ENCODE data around the gene GSTO2.
A peak's percentile ranks its signal among the peaks of the same experiment; 100 is the strongest.

Gene GSTO2

GRCh38 chr10:104327745-104328645 is 59.0 kb downstream of the GSTO2 start:
- no peak for DNase-seq

- DNase-seq, result no peak
These were observed 59.6 kb downstream of the GSTO2 start for GRCh38 chr10:104328646-104328895.

GRCh38 chr10:104328896-104329710 is 60.1 kb downstream of the GSTO2 start:
- peak; percentile 75 to 86 for DNase-seq

- no peak for DNase-seq
These were observed 60.8 kb downstream of the GSTO2 start for GRCh38 chr10:104329735-104330134.

- no peak for DNase-seq
These were observed 61.5 kb downstream of the GSTO2 start for GRCh38 chr10:104330168-104331110.

GRCh38 chr10:104331208-104331838 is 62.3 kb downstream of the GSTO2 start:
- no peak for DNase-seq

- DNase-seq, result no peak
These were observed 63.5 kb downstream of the GSTO2 start for GRCh38 chr10:104332243-104333031.

GRCh38 chr10:104333032-104333727 is 64.2 kb downstream of the GSTO2 start:
- DNase-seq, result peak; percentile 76 to 86

GRCh38 chr10:104333728-104334373 is 64.9 kb downstream of the GSTO2 start:
- no peak for DNase-seq

GRCh38 chr10:104334561-104334960 is 65.6 kb downstream of the GSTO2 start:
- no peak for DNase-seq

GRCh38 chr10:104334965-104335650 is 66.1 kb downstream of the GSTO2 start:
- DNase-seq, result no peak

- no peak for DNase-seq
These were observed 68.0 kb downstream of the GSTO2 start for GRCh38 chr10:104336821-104337467.

GRCh38 chr10:104337521-104337984 is 68.6 kb downstream of the GSTO2 start:
- DNase-seq, result peak in 1 of 2 donors; percentile 66

- DNase-seq, result peak; percentile 73 to 76
These were observed 69.2 kb downstream of the GSTO2 start, which contains the start of gene ITPRIP for GRCh38 chr10:104337985-104338735. Gene ITPRIP, minus strand, starts transcription at chr10:104338465. Its CDS starts 22,414 bp downstream, at chr10:104316051.

- DNase-seq, result no peak
These were observed 70.6 kb downstream of the GSTO2 start for GRCh38 chr10:104339469-104340110.

GRCh38 chr10:104340111-104340526 is 71.1 kb downstream of the GSTO2 start:
- DNase-seq, result no peak

GRCh38 chr10:104340641-104341040 is 71.7 kb downstream of the GSTO2 start:
- no peak for DNase-seq

Data from CD4-positive, alpha-beta T cell treated with Interleukin-1 beta for 1 hour (primary cell).